ENCODE results near the gene MPZL2. TPM values are rescaled to one million over a fixed set of nuclear protein-coding genes. Genes with fewer than 3 reads are reported as not detected.

MPZL2 gene
- total and polyA plus RNA-seq, 8 donors: 52.0 to 117 (median 72.6) TPM

- Histone ChIP-seq H3K36me3 (no peaks in the 10 kb centered on the region), H3K9me3 (no peaks in the 10 kb centered on the region), H3K4me3 (peak within 1 kb of the TSS in 1 of 2 donors; percentile 28), H3K4me1 (no peaks in the 10 kb centered on the region), H3K27ac (no peak within 1 kb of the TSS), H3K27me3 (no peaks in the 10 kb centered on the region)
- intact Hi-C loops (cut with DNase I): no loop called here
- ATAC-seq (no peak), DNase-seq (no peak)
- no peak for TF ChIP-seq CTCF (IDR thresholded peaks at IDR 0.05)
These were observed 40.6 kb upstream of the MPZL2 start, which contains the start of gene CD3E for GRCh38 chr11:118304568-118305248. Gene CD3E (plus strand): TSS chr11:118304730. CDS start chr11:118304953, 223 bp downstream.

- intact Hi-C loops (cut with DNase I): no loop called here
- H3K4me3 ChIP-seq: no peak overlapping the region
- no peaks in the 10 kb centered on the region for H3K9me3 ChIP-seq
- no peak for TF ChIP-seq CTCF (IDR thresholded peaks at IDR 0.05)
- H3K36me3 ChIP-seq: no peaks in the 10 kb centered on the region
- no peaks in the 10 kb centered on the region for H3K27me3 ChIP-seq
- no peaks in the 10 kb centered on the region for H3K4me1 ChIP-seq
- no peak overlapping the region for H3K27ac ChIP-seq
- no peak for ATAC-seq
- DNase-seq: no peak
These were observed 40.1 kb upstream of the MPZL2 start for GRCh38 chr11:118304227-118304567.

- Histone ChIP-seq H3K4me1 (no peaks in the 10 kb centered on the region), H3K9me3 (no peaks in the 10 kb centered on the region), H3K4me3 (no peak overlapping the region), H3K27me3 (no peaks in the 10 kb centered on the region), H3K36me3 (no peaks in the 10 kb centered on the region), H3K27ac (no peak overlapping the region)
- no peak for TF ChIP-seq CTCF (IDR thresholded peaks at IDR 0.05)
- ATAC-seq (no peak), DNase-seq (no peak)
- intact Hi-C loops (cut with DNase I): no loop called here
These were observed 37.6 kb upstream of the MPZL2 start for GRCh38 chr11:118301600-118302195.

- peak; percentile 46 to 49 for TF ChIP-seq CTCF (IDR thresholded peaks at IDR 0.05)
- Histone ChIP-seq H3K4me3 (no peak overlapping the region), H3K27ac (no peak overlapping the region), H3K4me1 (no peaks in the 10 kb centered on the region), H3K36me3 (no peaks in the 10 kb centered on the region), H3K9me3 (no peaks in the 10 kb centered on the region), H3K27me3 (no peaks in the 10 kb centered on the region)
- ATAC-seq (peak; percentile 78), DNase-seq (no peak)
- intact Hi-C loops (cut with DNase I): loop anchor here in 1 of 2 donors (10.0 kb wide), 1 partner anchor 49 kb away; the partner anchor contains the start of genes CD3D and CD3G
These were observed 31.8 kb upstream of the MPZL2 start for GRCh38 chr11:118295815-118296454.

- Histone ChIP-seq H3K27me3 (no peaks in the 10 kb centered on the region), H3K4me3 (no peak overlapping the region), H3K9me3 (no peaks in the 10 kb centered on the region), H3K4me1 (no peaks in the 10 kb centered on the region), H3K36me3 (no peaks in the 10 kb centered on the region), H3K27ac (no peak overlapping the region)
- no peak for TF ChIP-seq CTCF (IDR thresholded peaks at IDR 0.05)
- ATAC-seq (no peak), DNase-seq (no peak)
- intact Hi-C loops (cut with DNase I): loop anchor here in 1 of 2 donors (10.0 kb wide), 1 partner anchor 50 kb away; the partner anchor contains the start of genes CD3D and CD3G
These were observed 31.1 kb upstream of the MPZL2 start for GRCh38 chr11:118295199-118295598.

All from left lung (tissue), 10 donors.